ENCODE measurements around the gene RTN4RL2.

GRCh38 chr11:57463671-57464538, 3.6 kb downstream of the RTN4RL2 start:
- TF ChIP-seq SUZ12 (IDR thresholded peaks at IDR 0.05) (no peak), BHLHE40 (IDR thresholded peaks at IDR 0.05; ENCODE audit: borderline replicate concordance) (no peak), TARDBP (IDR thresholded peaks at IDR 0.05) (no peak), FOXA1 (IDR thresholded peaks at IDR 0.05) (no peak), SP1 (IDR thresholded peaks at IDR 0.05) (no peak), FOXK2 (IDR thresholded peaks at IDR 0.05) (no peak), HDGF (IDR thresholded peaks at IDR 0.05; ENCODE audit: borderline replicate concordance) (no peak), ZNF384 (IDR thresholded peaks at IDR 0.05) (no peak)
- TF ChIP-seq, protein P1, sequence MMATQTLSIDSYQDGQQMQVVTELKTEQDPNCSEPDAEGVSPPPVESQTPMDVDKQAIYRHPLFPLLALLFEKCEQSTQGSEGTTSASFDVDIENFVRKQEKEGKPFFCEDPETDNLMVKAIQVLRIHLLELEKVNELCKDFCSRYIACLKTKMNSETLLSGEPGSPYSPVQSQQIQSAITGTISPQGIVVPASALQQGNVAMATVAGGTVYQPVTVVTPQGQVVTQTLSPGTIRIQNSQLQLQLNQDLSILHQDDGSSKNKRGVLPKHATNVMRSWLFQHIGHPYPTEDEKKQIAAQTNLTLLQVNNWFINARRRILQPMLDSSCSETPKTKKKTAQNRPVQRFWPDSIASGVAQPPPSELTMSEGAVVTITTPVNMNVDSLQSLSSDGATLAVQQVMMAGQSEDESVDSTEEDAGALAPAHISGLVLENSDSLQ (IDR thresholded peaks at IDR 0.05): no peak

Measured in HEK293T (cell line).